ENCODE measurements around the gene DRC3. TPM values are rescaled to one million over a fixed set of nuclear protein-coding genes. Genes with fewer than 3 reads are reported as not detected.

Gene DRC3
- polyA plus RNA-seq, 1 donor (not counting 4 experiments of a cell fraction or from before 2014, with no cell fraction given), result 0.69 TPM

- no peak for FAIRE-seq
- DNase-seq (ENCODE audit: low read depth, low spot score), result no peak
- Histone ChIP-seq H2AFZ (ENCODE audit: control insufficient read depth, low read length) (no peak overlapping the region), H3K4me2 (ENCODE audit: control insufficient read depth, extremely low read depth, insufficient read depth, low read depth, low read length) (no peak overlapping the region), H3K9me1 (ENCODE audit: control insufficient read depth, extremely low read depth, insufficient read depth, low read length) (no peaks in the 10 kb centered on the region), H3K9me3 (ENCODE audit: control insufficient read depth, low read depth, low read length) (no peaks in the 10 kb centered on the region), H3K36me3 (ENCODE audit: control insufficient read depth in 2 of 2, extremely low read depth in 1 of 2, insufficient read depth in 2 of 2, low read length in 2 of 2) (no peaks in the 10 kb centered on the region), H3K4me3 (ENCODE audit: control insufficient read depth in 2 of 3, extremely low read depth in 1 of 3, insufficient read depth in 2 of 3, low read depth in 1 of 3, low read length in 3 of 3) (no peak overlapping the region), H4K20me1 (ENCODE audit: control insufficient read depth, extremely low read depth, insufficient read depth, low read length) (no peaks in the 10 kb centered on the region), H3K27ac (ENCODE audit: control insufficient read depth, insufficient read depth, low read length) (no peak overlapping the region), H3K27me3 (ENCODE audit: control insufficient read depth, extremely low read depth, insufficient read depth, low read length) (no peaks in the 10 kb centered on the region), H3K4me1 (ENCODE audit: control insufficient read depth, extremely low read depth, insufficient read depth, low read length) (peaks cover 26% of the 10 kb centered on the region), H3K79me2 (ENCODE audit: control insufficient read depth, insufficient read depth, low read length) (no peaks in the 10 kb centered on the region), H3K9ac (ENCODE audit: control insufficient read depth, extremely low read depth, insufficient read depth, low read length) (no peak overlapping the region)
- TF ChIP-seq, protein P1, sequence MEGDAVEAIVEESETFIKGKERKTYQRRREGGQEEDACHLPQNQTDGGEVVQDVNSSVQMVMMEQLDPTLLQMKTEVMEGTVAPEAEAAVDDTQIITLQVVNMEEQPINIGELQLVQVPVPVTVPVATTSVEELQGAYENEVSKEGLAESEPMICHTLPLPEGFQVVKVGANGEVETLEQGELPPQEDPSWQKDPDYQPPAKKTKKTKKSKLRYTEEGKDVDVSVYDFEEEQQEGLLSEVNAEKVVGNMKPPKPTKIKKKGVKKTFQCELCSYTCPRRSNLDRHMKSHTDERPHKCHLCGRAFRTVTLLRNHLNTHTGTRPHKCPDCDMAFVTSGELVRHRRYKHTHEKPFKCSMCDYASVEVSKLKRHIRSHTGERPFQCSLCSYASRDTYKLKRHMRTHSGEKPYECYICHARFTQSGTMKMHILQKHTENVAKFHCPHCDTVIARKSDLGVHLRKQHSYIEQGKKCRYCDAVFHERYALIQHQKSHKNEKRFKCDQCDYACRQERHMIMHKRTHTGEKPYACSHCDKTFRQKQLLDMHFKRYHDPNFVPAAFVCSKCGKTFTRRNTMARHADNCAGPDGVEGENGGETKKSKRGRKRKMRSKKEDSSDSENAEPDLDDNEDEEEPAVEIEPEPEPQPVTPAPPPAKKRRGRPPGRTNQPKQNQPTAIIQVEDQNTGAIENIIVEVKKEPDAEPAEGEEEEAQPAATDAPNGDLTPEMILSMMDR (optimal IDR thresholded peaks at IDR 0.05 in 1 of 3, IDR thresholded peaks at IDR 0.05 in 1 of 3, conservative IDR thresholded peaks at IDR 0.05 in 1 of 3; ENCODE audit: extremely low read depth in 1 of 3, insufficient read depth in 2 of 3, low read length in 3 of 3), result no peak
- no peak for TF ChIP-seq EZH2 (IDR thresholded peaks at IDR 0.05; ENCODE audit: low read length)
- dilution Hi-C loops (cut with MboI; ENCODE audit: extremely low pct_ligation_motif_present, low sequenced_read_pairs), result no loop called here
Measured at GRCh38 chr17:17993366-17993765, 20.7 kb downstream of the DRC3 start.

- dilution Hi-C loops (cut with MboI; ENCODE audit: extremely low pct_ligation_motif_present, low sequenced_read_pairs), result no loop called here
- H3K9me1 ChIP-seq (ENCODE audit: control insufficient read depth, extremely low read depth, insufficient read depth, low read length), result no peaks in the 10 kb centered on the region
- DNase-seq (ENCODE audit: low read depth, low spot score) (no peak), FAIRE-seq (no peak)
- peaks cover 26% of the 10 kb centered on the region for H3K4me1 ChIP-seq (ENCODE audit: control insufficient read depth, extremely low read depth, insufficient read depth, low read length)
- H3K36me3 ChIP-seq (ENCODE audit: control insufficient read depth in 2 of 2, extremely low read depth in 1 of 2, insufficient read depth in 2 of 2, low read length in 2 of 2), result no peaks in the 10 kb centered on the region
- no peaks in the 10 kb centered on the region for H3K9me3 ChIP-seq (ENCODE audit: control insufficient read depth, low read depth, low read length)
- no peaks in the 10 kb centered on the region for H4K20me1 ChIP-seq (ENCODE audit: control insufficient read depth, extremely low read depth, insufficient read depth, low read length)
- H3K9ac ChIP-seq (ENCODE audit: control insufficient read depth, extremely low read depth, insufficient read depth, low read length), result no peak overlapping the region
- no peak overlapping the region for H2AFZ ChIP-seq (ENCODE audit: control insufficient read depth, low read length)
- H3K27ac ChIP-seq (ENCODE audit: control insufficient read depth, insufficient read depth, low read length), result no peak overlapping the region
- no peak overlapping the region for H3K4me2 ChIP-seq (ENCODE audit: control insufficient read depth, extremely low read depth, insufficient read depth, low read depth, low read length)
- no peak overlapping the region for H3K4me3 ChIP-seq (ENCODE audit: control insufficient read depth in 2 of 3, extremely low read depth in 1 of 3, insufficient read depth in 2 of 3, low read depth in 1 of 3, low read length in 3 of 3)
- TF ChIP-seq, protein P1 (optimal IDR thresholded peaks at IDR 0.05 in 1 of 3, IDR thresholded peaks at IDR 0.05 in 1 of 3, conservative IDR thresholded peaks at IDR 0.05 in 1 of 3; ENCODE audit: extremely low read depth in 1 of 3, insufficient read depth in 2 of 3, low read length in 3 of 3), result no peak
- TF ChIP-seq EZH2 (IDR thresholded peaks at IDR 0.05; ENCODE audit: low read length), result no peak
- no peaks in the 10 kb centered on the region for H3K27me3 ChIP-seq (ENCODE audit: control insufficient read depth, extremely low read depth, insufficient read depth, low read length)
- H3K79me2 ChIP-seq (ENCODE audit: control insufficient read depth, insufficient read depth, low read length), result no peaks in the 10 kb centered on the region
Measured at GRCh38 chr17:17993852-17994251, 21.2 kb downstream of the DRC3 start.
